Stimulated activated memory B cell treated with anti-CD40 and anti-IgM and Interleukin-4, amounts not matched to agents 10 μg/mL and 1 μg/mL and 100 μg/mL, for 72 hours (primary cell): Measurements from ENCODE around the gene ZNF319.

Experiments
- ATAC-seq: fragments of 150-1000 bp; cut with Tn5 transposase; 2 replicates; pipeline ENCODE4 v1.10.0; 2021
- H3K27ac Mint-ChIP-seq: one replicate; pipeline ENCODE4 v1.8.0; 2022; ENCODE audit warnings: mild to moderate bottlenecking, mixed read lengths
- H3K27me3 Mint-ChIP-seq: one replicate; pipeline ENCODE4 v1.8.0; 2022; ENCODE audit warnings: mixed read lengths
- H3K36me3 Mint-ChIP-seq: one replicate; pipeline ENCODE4 v1.8.0; 2022; ENCODE audit warnings: mixed read lengths
- H3K4me1 Mint-ChIP-seq: one replicate; pipeline ENCODE4 v1.8.0; 2022; ENCODE audit warnings: mixed read lengths
- H3K4me3 Mint-ChIP-seq: one replicate; pipeline ENCODE4 v1.8.0; 2022; ENCODE audit warnings: mild to moderate bottlenecking, moderate library complexity, mixed read lengths
- H3K9me3 Mint-ChIP-seq: one replicate; pipeline ENCODE4 v1.8.0; 2022; ENCODE audit warnings: mixed read lengths

Gene ZNF319

GRCh38 chr16:57964157-57964700 lies 36.2 kb downstream of the ZNF319 start:
- ATAC-seq, result no peak
- H3K4me1 Mint-ChIP-seq, result no peaks in the 10 kb centered on the region
- peaks cover 2% of the 10 kb centered on the region for H3K9me3 Mint-ChIP-seq
- H3K36me3 Mint-ChIP-seq, result no peaks in the 10 kb centered on the region
- H3K27me3 Mint-ChIP-seq, result peaks cover 40% of the 10 kb centered on the region
- H3K27ac Mint-ChIP-seq, result no peak overlapping the region
- H3K4me3 Mint-ChIP-seq, result no peak overlapping the region

GRCh38 chr16:57962756-57963155 lies 37.7 kb downstream of the ZNF319 start:
- Mint-ChIP-seq H3K27me3 (peaks cover 54% of the 10 kb centered on the region), H3K27ac (no peak overlapping the region)
- ATAC-seq, result no peak

GRCh38 chr16:57962046-57962445 lies 38.4 kb downstream of the ZNF319 start:
- H3K4me3 Mint-ChIP-seq, result no peak overlapping the region
- H3K27me3 Mint-ChIP-seq, result peaks cover 56% of the 10 kb centered on the region
- no peak for ATAC-seq
- H3K27ac Mint-ChIP-seq, result no peak overlapping the region
- no peaks in the 10 kb centered on the region for H3K36me3 Mint-ChIP-seq
- H3K9me3 Mint-ChIP-seq, result peaks cover 2% of the 10 kb centered on the region
- H3K4me1 Mint-ChIP-seq, result no peaks in the 10 kb centered on the region

More at GRCh38 chr16:57962756-57963155, 37.7 kb downstream of the ZNF319 start:
- Mint-ChIP-seq H3K36me3 (no peaks in the 10 kb centered on the region), H3K4me3 (no peak overlapping the region), H3K4me1 (no peaks in the 10 kb centered on the region), H3K9me3 (peaks cover 2% of the 10 kb centered on the region)

GRCh38 chr16:57961538-57961937 lies 38.9 kb downstream of the ZNF319 start:
- Mint-ChIP-seq H3K27ac (no peak overlapping the region), H3K4me3 (no peak overlapping the region), H3K4me1 (no peaks in the 10 kb centered on the region), H3K27me3 (peaks cover 56% of the 10 kb centered on the region), H3K9me3 (peaks cover 2% of the 10 kb centered on the region), H3K36me3 (no peaks in the 10 kb centered on the region)
- no peak for ATAC-seq

GRCh38 chr16:57960826-57961472 lies 39.5 kb downstream of the ZNF319 start:
- no peaks in the 10 kb centered on the region for H3K4me1 Mint-ChIP-seq
- ATAC-seq, result no peak
- H3K27ac Mint-ChIP-seq, result no peak overlapping the region
- H3K4me3 Mint-ChIP-seq, result no peak overlapping the region
- H3K9me3 Mint-ChIP-seq, result peaks cover 2% of the 10 kb centered on the region
- peaks cover 56% of the 10 kb centered on the region for H3K27me3 Mint-ChIP-seq
- H3K36me3 Mint-ChIP-seq, result no peaks in the 10 kb centered on the region

- no peaks in the 10 kb centered on the region for H3K4me1 Mint-ChIP-seq
- peaks cover 2% of the 10 kb centered on the region for H3K9me3 Mint-ChIP-seq
- H3K36me3 Mint-ChIP-seq, result no peaks in the 10 kb centered on the region
- ATAC-seq, result no peak
- H3K4me3 Mint-ChIP-seq, result no peak overlapping the region
- H3K27ac Mint-ChIP-seq, result no peak overlapping the region
- peaks cover 56% of the 10 kb centered on the region for H3K27me3 Mint-ChIP-seq
Observed at GRCh38 chr16:57960310-57960709, 40.2 kb downstream of the ZNF319 start.

- Mint-ChIP-seq H3K27ac (no peak overlapping the region), H3K36me3 (no peaks in the 10 kb centered on the region), H3K27me3 (peaks cover 56% of the 10 kb centered on the region), H3K4me3 (no peak overlapping the region), H3K9me3 (peaks cover under 1% of the 10 kb centered on the region), H3K4me1 (no peaks in the 10 kb centered on the region)
- ATAC-seq, result no peak
Observed at GRCh38 chr16:57959804-57960203, 40.7 kb downstream of the ZNF319 start.

GRCh38 chr16:57959121-57959520 lies 41.4 kb downstream of the ZNF319 start:
- Mint-ChIP-seq H3K4me3 (no peak overlapping the region), H3K4me1 (no peaks in the 10 kb centered on the region), H3K9me3 (no peaks in the 10 kb centered on the region), H3K27me3 (peaks cover 56% of the 10 kb centered on the region), H3K27ac (no peak overlapping the region), H3K36me3 (no peaks in the 10 kb centered on the region)
- no peak for ATAC-seq

GRCh38 chr16:57958544-57958943 lies 41.9 kb downstream of the ZNF319 start:
- Mint-ChIP-seq H3K27ac (no peak overlapping the region), H3K9me3 (no peaks in the 10 kb centered on the region), H3K4me1 (no peaks in the 10 kb centered on the region), H3K4me3 (no peak overlapping the region), H3K36me3 (no peaks in the 10 kb centered on the region), H3K27me3 (peaks cover 55% of the 10 kb centered on the region)
- ATAC-seq, result no peak

GRCh38 chr16:57957673-57958392 lies 42.6 kb downstream of the ZNF319 start:
- Mint-ChIP-seq H3K4me1 (no peaks in the 10 kb centered on the region), H3K36me3 (no peaks in the 10 kb centered on the region), H3K27me3 (peaks cover 51% of the 10 kb centered on the region), H3K4me3 (no peak overlapping the region), H3K9me3 (no peaks in the 10 kb centered on the region), H3K27ac (no peak overlapping the region)
- no peak for ATAC-seq

GRCh38 chr16:57956924-57957672 lies 43.4 kb downstream of the ZNF319 start:
- Mint-ChIP-seq H3K27me3 (peaks cover 50% of the 10 kb centered on the region), H3K4me3 (no peak overlapping the region), H3K27ac (no peak overlapping the region), H3K36me3 (no peaks in the 10 kb centered on the region), H3K9me3 (no peaks in the 10 kb centered on the region), H3K4me1 (no peaks in the 10 kb centered on the region)
- ATAC-seq, result no peak

GRCh38 chr16:57956270-57956808 lies 44.1 kb downstream of the ZNF319 start:
- peaks cover 50% of the 10 kb centered on the region for H3K27me3 Mint-ChIP-seq
- no peak for ATAC-seq
- no peak overlapping the region for H3K27ac Mint-ChIP-seq

GRCh38 chr16:57955572-57956188 lies 44.8 kb downstream of the ZNF319 start:
- no peak overlapping the region for H3K27ac Mint-ChIP-seq
- H3K27me3 Mint-ChIP-seq, result peaks cover 44% of the 10 kb centered on the region
- no peak overlapping the region for H3K4me3 Mint-ChIP-seq
- no peaks in the 10 kb centered on the region for H3K36me3 Mint-ChIP-seq
- ATAC-seq, result no peak
- no peaks in the 10 kb centered on the region for H3K9me3 Mint-ChIP-seq
- no peaks in the 10 kb centered on the region for H3K4me1 Mint-ChIP-seq

More at GRCh38 chr16:57956270-57956808, 44.1 kb downstream of the ZNF319 start:
- Mint-ChIP-seq H3K4me1 (no peaks in the 10 kb centered on the region), H3K9me3 (no peaks in the 10 kb centered on the region), H3K36me3 (no peaks in the 10 kb centered on the region), H3K4me3 (no peak overlapping the region)

- no peaks in the 10 kb centered on the region for H3K4me1 Mint-ChIP-seq
- H3K27me3 Mint-ChIP-seq, result peaks cover 31% of the 10 kb centered on the region
- no peak overlapping the region for H3K4me3 Mint-ChIP-seq
- no peak overlapping the region for H3K27ac Mint-ChIP-seq
- ATAC-seq, result no peak
- no peaks in the 10 kb centered on the region for H3K9me3 Mint-ChIP-seq
- H3K36me3 Mint-ChIP-seq, result no peaks in the 10 kb centered on the region
Observed at GRCh38 chr16:57953857-57954256, 46.6 kb downstream of the ZNF319 start.

- peaks cover 21% of the 10 kb centered on the region for H3K27me3 Mint-ChIP-seq
- no peaks in the 10 kb centered on the region for H3K36me3 Mint-ChIP-seq
- ATAC-seq, result no peak
- no peaks in the 10 kb centered on the region for H3K9me3 Mint-ChIP-seq
- no peaks in the 10 kb centered on the region for H3K4me1 Mint-ChIP-seq
- no peak overlapping the region for H3K27ac Mint-ChIP-seq
- no peak overlapping the region for H3K4me3 Mint-ChIP-seq
Observed at GRCh38 chr16:57952909-57953308, 47.6 kb downstream of the ZNF319 start.
